CD4-positive, alpha-beta T cell treated with Interleukin-10 for 1 hour (primary cell): ENCODE results near the gene ATXN2.

Experiments
- DNase-seq: peaks from one replicate; pipeline ENCODE4 v3.0.0-alpha.2; 2020

Gene ATXN2

DNA sequence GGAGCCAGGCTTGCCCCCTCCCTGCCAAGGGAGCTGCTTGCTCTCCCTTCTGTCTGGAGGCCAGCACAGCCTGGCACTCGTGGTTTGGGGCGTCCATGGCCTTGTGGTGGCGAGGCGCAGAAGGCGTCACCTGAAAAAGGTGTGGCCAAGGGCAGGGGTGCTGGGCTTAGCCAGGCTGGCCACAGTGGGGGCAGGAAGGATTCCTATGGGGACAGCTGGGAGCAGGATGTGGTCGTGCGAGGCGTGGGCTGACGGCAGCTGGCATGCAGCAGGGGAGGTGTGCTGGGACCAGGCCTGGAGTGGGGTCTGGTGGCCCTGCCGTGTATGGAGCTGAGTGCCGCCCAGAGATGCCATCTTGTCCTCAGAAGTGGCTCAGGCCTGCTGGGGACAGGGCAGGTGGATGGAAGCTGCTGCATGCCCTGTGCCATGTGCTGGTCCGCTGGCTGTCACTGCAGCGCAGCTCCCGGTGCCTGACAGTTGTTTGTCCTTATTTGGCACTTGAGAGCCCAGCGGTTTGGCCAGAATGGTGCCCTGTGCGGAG is 163.4 kb downstream of the ATXN2 start:
- peak; percentile 59 for DNase-seq

DNA sequence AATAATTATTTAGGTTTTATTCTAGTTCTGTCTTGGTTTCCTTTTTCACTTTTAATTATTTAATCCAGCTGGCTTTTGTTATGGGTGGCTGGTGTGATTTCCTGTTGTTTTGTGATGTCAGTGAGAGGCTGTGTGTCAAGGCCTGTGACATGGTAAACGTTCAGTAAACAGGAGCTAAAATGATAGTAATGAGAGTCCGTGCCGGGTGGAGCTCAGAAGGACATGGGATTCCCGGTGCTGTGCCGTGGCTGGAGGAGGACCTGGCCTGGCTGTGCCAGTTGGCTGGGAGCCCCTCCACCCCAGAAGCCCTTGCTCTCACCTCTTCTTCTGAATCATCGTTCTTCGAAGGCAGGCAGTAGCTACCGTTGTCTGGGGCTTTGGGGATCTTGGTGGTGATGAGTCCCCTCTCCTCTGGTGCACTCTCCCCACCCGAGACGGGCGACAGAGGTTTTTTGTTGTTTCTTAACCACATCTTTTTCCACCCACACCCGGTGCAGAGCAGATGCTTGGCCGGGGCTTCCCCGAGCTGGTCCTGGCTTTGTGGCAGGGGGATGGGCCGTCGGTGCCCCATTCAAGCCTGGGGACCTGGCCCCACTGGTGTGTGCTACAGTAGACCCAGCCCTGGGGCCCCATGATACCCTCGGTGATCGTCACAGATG is 164.3 kb downstream of the ATXN2 start:
- DNase-seq, result peak; percentile 93

DNA sequence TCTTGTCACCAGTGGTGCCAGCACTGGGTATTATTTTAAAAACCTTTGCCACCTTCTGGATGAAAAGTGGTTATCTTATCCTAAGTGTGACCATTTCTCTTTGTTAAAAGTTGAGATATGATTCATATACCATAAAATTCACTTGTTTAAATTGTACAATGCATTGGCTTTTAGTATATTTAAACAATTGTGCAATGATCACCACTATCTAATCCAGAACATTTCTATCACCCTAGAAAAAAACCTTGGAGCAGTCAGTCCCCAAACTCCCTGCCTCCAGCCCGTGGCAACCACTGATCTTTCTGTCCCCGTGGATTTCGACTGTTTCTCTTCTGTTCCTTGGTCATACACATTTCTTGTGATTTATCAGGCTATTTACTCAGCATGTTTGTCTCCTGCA is 165.1 kb downstream of the ATXN2 start:
- no peak for DNase-seq

DNA sequence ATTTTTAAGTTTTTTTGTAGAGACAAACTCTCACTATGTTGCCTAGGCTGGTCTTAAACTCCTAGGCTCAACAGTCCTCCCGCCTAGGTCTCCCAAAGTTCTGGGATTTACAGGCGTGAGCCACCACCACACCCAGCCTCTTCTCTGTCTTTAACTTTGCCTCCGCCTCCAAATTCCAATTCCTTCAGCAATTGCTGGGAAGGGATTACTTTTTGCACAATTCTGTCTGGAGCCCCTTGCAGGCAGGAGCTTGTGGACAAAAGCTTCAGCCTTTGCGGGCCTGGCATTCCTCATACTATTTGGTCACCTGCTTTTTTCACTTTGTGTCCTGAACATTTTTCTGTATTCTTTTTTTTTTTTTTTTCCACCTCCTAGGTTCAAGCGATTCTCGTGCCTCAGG is 167.3 kb downstream of the ATXN2 start:
- DNase-seq, result no peak

DNA sequence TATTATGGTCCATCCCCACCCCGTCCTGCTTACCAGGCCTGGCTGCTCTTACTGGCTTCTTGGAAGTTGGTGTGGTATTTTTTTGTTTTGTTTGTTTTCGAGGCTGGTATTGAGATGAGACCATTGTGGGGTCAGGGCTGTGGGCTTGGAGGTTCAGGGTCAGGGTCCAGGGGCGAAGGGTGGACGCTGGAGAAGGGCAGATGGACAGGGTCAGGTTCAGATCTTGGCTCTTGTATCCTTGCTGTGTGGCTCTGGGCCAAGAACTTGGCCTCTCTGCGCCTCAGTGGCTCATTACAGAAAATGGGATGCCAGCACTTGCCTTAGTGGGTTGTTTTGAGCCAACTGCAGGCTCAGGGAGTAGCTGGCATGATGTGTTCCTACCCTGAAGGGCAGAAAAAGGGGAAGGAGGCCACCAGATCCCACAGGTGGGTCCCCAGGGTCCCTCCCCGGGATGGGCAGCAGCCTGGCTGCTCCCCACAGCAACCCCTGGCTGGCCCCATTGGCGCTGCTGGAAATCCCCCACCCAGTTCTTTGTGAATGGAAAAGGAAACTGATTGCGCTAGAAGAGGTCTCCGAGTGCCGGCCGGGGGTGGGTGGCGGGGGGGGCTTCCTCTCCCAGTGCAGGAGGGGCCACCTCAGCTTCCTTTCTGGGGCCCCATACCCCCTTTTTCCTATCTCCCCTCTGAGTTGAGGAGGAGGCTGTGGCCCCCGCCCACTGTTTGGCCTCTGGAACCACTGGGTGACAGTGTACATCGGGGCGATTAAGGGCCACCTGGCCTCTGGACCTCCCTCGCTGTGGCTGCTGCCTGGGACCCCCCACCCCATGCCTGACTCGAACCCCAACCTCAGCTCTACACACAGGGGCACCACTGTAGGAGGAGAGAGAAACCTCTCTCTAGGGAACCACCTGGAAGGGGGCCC is 168.4 kb downstream of the ATXN2 start:
- DNase-seq, result peak; percentile 87

DNA sequence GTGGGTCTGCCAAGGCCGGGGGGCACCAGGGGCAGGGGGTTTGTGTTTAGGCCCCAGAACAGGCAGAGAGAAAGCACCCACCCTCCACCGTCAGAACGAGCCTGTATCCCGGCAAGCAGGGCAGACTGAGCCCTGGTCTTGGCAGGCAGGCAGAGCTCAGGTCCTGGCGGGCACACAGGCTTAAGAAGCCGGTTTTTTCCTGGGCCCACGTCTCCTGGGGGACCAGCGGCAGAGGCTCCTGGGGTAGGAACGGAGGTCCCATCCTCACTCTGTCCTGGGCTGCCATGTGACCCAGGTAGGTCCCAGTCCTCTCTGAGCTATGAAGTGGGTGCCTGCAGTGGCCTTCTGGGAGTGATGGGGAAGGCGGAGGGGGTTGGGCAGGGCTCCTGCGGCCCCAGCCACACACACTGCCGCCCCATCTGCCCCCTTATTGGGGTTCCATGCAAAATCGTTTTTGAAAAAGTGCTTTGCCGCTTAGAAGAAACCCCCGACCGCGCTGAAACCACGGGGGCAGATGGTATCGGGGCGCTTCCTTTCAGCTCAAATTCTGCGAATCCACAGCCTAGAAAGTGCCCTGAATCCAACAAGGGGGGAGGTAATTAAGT is 169.2 kb downstream of the ATXN2 start:
- peak; percentile 85 for DNase-seq

DNA sequence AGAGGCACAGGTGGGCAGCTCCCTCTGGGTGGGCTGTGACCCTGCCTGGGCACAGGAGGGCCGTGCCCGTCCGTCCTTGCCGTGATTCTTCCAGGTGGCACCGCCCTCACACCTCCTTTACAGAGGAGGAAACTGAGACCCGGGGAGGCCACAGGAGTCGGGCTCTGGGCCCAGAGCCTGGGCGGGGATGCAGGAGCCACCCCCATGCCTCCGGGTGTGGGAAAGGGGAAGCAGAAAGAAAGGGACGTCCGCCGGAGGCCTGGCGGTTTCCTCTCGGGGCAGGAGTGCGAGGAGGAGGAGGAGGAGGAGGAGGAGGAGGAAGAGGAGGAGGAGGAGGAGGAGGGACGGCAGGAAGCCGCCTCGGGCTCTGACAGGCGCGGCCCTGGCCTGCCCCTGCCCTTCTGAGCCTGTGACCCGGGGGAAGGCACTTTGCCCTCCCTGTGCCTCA is 170.4 kb downstream of the ATXN2 start:
- peak; percentile 54 for DNase-seq

DNA sequence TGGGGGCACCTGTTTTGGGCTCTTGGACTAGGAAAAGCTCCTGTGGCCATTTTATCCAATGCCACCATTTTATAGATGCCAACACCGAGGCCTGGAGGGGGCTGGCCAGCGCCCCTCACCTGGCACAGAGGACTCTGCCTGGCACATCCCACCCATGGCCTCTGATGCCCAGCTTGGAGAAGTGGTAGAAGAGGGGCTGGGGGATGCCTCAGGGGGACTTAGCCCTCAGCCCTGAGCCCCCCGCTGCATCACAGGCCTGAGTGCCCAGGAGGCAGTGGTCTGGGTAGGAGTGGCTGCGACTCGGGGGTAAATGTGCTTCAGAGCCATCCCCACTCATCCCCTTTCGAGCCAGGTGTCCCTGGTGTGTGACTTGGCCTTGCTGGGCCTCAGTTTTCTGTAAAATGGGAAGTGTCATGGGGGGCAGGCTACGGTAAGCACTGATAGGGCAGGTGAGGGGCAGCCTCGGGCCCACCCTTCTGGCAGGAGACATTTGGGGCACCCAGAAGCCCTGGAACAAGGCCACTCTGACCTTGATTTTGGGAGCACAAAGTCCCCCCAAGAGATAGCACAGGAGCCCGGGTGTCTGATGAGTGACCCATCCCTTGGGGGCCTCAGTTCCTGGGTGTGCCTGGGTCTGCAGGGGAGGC is 170.9 kb downstream of the ATXN2 start:
- DNase-seq, result no peak

DNA sequence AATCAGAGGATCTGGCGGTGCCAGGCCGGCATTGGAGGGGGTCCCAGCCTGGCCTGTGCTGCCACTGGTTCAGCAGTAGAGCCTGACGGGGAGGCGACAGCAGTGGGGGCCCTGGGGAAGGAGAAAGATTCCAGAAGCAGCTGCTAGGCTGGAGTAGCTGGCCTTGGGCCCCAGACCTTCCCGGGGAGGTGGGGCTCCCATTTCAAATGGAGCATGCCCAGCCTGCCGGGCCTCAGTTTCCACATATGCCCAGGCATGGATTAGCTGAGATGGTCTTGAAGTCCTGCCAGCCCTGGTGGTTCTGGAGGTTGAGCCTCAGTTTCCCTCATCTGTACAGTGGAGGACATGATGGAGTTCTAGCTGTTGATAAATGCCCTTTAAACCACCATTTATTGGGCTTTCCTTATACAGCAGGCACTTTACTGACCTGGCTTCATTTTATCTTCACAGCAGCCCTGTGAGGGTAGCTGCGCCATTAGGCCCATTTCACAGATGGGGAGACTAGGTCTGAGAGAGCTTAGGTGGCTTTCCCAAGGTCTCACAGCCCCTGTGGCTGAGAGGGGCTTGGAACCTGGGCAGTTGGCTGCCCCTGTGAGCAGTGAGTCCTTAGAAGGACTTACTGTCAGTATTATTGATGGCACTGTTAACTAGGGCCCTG is 171.6 kb downstream of the ATXN2 start:
- no peak for DNase-seq

DNA sequence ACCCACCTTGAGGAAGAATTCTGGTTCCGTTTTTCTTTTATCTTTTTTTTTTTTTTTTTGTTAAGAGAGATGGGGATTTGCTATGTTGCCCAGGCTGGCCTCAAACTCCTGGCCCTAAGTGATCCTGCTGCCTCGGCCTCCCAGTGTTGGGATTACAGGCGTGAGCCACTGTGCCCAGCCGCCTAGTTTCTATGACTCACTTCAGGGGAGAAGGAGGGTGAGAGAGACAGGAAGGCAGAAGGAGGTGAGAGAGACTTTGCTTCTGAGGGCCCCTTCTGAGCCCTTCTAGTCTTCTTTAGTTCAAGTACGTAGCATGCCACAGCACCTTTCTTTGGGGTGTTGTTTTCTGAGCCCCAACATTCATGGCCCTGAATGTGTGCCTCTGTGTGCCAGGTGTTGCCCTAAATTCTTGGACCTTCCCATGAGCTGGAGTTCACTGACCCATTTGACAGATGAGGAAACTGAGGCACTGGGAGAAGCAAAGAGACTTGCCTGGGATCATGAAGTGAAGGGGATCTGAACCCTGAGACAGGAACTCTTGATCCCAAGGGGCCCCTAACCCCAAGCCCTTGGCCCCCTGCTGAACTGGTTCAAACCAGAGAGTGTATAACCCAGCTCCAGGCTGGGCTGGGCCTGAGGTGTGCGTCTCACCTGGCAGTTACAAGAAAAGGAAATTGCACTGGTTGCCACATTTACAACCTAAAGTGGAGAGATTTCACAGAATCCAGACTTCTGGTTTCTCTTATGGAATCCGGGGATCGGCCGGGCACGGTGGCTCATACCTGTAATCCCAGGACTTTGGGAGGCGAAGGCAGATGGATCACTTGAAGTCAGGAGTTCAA is 172.6 kb downstream of the ATXN2 start:
- peak; percentile 58 for DNase-seq

DNA sequence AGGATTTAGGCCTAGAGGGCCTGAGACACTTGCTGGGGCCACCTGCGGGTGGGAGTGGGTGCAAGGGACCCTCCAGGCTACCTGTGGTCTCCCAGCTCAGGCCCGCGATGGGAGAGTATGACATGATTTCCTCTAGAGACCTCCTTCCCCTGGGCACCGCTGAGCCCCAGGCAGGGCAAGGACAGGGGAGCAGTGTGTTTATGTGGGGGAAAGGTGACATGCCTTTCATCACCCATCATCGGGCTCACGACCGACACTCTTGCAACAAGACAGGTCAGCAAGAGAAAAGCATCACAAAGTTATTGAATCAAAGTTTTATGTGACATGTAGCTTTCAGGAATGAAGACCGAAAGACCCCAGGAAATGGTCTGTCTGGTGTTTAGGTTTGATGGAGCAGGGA is 173.5 kb downstream of the ATXN2 start:
- DNase-seq, result no peak

DNA sequence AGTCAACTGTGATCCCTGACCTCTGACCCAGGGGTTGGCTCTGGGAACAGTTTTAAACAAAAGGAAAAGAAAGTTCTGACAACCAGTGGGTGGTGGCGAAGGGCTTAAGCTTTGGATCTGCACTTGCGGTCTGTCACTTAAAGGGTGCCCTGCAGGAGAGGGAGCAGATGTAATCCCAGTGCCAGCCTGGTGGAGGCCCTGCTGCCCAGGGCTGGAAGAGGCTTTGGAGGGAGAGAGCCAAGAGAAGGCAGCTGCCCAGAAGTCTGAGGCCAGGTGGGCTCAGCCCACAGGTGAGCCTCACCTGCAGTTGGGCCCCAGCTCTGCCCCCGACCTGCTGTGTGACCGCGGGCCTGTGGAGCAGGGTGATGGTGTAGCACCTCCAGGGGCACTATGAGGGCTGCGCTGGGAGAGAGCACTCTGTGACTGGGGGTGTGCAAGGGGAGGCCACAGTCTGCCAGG is 174.3 kb downstream of the ATXN2 start:
- no peak for DNase-seq

DNA sequence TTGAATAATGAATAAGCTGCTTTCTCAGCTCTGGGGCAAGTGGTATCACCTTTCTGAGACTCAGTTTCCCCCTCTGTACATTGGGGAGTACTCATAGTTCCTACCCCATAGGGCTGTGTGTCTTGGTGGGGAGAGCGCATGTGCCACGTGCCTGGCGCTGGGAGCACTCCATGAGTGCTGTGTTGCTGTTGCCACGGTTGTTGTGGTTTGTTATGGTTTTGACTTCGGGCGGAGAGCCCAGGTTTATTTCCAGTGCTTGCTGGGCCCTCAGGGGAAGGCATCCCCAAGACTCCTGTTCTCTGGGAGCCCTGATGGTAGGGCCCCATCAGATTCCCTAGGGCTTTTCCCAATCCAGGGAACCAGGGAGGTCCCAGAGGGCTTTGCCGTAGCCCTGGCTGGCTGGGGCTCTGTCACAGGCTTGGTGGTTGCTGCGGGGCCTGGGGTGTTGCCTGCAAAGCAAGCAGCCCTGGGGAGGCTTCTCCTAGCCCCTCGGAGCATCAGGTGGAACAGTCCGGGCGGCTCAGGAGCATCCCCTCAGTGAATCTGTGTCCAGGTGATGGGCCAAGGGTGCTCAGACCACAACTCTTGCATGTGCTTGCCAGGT is 174.8 kb downstream of the ATXN2 start:
- DNase-seq, result no peak

DNA sequence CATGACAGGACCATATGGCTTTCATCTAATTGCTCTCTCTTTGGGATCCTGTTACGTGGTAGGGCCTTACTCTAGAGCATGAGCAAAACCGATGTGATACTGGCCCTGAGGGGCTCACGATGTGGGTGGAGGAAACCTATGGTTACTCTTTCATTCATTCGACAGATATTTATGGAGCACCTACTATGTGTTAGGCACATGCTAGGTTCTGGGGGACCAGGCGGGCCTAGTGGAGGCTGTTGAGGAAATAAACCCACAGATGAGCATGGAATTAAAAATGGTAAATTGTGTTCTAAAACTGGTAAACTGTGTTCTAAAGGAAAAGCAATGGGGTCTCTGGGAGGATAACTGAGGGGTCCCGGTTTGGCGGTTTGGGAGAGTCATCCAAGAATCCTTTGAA is 178.6 kb downstream of the ATXN2 start:
- no peak for DNase-seq

DNA sequence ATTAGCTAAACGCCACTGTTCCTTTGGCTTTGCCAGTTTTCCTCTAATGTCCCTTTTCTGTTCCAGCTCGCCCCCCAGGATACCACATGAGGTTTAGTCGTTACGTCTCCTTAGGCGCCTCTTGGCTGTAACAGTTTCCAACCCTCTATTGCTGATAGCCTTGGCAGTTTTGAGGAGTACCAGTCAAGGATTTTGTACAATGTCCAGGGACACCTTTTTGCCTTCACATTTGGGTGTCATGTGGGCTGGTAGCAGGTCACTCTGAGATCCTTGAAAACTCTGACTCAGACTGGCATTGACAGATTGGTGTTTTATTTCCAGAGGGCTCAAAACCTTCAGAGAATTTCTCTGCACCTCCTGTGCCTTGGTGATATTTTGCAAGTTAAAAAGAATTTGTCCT is 179.3 kb downstream of the ATXN2 start:
- DNase-seq, result no peak

DNA sequence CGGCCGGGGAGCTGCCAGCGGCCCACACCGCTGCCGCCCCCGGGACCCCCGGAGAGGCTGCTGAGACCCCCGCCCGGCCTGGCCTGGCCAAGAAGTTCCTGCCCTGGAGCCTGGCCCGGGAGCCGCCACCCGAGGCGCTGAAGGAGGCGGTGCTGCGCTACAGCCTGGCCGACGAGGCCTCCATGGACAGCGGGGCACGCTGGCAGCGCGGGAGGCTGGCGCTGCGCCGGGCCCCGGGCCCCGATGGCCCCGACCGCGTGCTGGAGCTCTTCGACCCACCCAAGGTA is 180.6 kb downstream of the ATXN2 start:
- DNase-seq, result no peak

DNA sequence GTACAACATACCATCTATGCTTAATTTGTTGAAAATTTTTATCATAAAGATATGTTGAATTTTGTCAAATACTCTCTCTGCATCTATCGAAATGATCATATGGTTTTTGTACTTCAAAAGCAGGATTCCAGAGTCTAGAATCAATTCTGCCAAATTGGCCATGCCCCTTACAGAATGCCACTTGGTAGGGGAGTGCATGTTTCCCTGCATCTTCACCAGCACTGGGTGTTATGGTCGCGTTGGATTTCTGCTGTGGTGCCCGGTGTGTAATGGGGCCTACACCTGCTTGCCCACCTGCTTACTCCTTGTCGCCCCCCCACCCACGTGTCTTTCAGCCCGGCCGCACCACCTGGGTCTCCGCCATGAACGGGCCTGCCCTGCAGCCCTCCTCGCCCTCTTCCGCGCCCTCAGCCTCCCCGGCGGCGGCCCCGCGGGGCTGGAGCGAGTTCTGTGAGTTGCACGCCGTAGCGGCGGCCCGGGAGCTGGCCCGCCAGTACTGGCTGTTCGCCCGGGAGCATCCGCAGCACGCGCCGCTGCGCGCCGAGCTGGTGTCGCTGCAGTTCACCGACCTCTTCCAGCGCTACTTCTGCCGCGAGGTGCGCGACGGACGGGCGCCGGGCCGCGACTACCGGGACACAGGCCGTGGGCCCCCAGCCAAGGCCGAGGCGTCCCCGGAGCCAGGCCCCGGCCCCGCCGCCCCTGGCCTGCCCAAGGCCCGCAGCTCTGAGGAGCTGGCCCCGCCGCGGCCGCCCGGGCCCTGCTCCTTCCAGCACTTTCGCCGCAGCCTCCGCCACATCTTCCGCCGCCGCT is 181.1 kb downstream of the ATXN2 start:
- no peak for DNase-seq

DNA sequence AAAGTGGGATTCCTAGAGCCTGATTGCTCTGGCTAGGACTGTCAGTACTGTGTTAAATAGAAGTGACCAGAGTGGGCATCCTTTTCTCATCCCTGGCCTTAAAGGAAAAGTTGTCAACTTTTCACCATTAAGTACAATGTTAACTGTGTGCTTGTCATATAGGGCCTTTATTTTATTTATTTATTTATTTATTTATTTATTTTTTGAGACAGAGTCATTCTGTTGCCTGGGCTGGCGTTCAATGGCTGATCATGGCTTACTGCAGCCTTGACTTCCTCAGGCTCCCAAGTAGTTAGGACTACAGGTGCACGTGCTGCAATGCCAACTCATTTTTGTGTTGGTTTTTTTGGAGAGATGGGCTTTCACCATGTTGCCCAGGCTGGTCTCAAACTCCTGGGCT is 181.8 kb downstream of the ATXN2 start:
- no peak for DNase-seq

DNA sequence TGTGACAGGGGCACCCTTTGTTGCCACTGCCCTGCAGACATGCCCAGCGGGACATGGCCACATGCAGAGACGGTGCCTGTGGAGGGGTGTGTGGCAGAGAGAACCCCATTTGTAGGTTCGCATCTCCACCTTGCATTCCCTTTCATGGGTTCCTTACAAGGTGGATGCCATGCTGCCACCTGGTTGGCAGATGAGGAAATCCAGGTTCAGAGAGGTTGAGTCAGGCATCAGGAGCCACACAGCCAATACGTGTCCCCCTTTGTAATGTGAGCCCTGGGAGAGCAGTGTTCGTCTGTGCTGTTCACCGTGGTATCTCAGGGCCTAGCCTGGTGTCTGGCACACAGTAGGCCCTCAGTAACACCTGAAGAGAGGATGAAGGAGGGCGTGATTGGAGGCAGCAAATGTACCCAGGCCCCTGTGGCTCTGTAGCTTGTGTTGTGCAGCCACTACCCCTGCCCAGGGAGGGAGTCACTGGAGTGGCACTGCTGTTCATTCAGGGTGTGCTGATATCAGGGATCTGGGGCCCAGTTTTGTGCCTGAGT is 184.3 kb downstream of the ATXN2 start:
- DNase-seq, result no peak

DNA sequence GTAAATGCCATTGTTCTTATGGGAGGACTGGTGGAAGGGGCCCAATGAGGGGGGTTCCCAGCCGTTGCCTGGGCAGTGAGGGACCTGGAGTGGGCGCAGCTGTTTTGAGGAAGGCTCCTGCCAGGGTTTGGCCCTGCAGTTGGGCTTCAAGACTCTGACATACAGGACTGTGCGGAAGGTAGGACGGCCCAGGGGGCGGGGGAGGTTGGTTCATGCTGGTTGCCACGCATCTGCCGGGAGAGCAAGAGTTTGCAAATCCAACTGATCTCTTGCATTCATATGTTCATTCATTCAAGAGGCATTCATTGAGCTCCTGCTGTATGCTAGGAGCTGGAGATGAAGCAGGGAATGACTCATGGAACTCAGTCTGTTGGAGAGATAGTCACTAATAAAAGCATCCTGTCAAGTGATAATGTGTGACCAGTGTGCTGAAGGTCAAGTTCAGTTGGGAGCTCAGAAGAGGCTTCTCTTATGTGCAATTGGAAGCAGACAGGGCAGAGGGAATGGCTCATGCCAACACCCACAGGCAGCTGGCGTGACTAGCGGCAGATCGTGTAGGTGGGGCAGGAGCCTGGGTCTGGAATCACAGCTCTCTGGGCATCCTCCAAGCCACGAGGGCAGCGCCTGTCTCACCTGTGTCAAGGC is 185.6 kb downstream of the ATXN2 start:
- no peak for DNase-seq
